Non-pigmented ciliary epithelial cell (primary cell): ENCODE results near the gene STAT1.

Experiments used
- DNase-seq: peaks from one replicate; pipeline ENCODE4 v3.0.0-alpha.2; 2010; ENCODE audit warnings: low read depth

Gene STAT1

DNA sequence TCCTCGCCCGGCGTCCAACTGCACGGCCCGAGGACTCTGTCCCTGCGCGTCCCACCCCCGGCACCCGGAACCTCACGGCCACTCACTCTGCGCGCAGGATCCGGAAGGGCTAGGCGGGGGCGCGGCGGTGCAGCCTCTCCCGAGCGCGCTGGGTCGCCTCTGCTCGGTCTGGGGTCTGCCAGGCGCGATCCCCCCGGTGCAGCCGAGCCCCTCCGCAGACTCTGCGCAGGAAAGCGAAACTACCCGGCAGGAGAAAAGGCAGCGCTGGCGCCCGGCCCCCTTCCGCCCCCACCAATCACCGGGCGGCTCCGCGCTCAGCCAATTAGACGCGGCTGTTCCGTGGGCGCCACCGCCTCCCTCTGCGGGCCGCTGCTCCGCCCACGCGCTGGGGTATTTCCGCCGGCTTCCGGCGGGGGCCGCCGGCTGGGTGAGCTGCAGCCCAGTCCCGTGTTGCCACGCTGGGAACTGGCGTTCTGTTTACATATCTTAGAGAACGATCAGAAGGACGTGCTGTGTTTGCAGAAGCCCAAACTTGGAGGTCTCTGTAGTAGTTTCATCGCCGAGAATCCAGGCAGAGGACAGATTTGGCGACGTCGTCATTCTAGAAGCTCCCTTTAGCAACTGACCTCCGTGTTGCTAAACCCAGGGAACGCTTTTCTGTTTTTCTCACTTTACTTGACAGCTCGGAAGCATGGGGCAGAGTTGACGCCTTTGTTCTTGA, at the start of gene STAT1:
STAT1 (minus strand) TSS at position 240 of the 721 bp plus-strand sequence. CDS start 4,168 bp downstream, outside the sequence.
- DNase-seq, result peak; percentile 54

DNA sequence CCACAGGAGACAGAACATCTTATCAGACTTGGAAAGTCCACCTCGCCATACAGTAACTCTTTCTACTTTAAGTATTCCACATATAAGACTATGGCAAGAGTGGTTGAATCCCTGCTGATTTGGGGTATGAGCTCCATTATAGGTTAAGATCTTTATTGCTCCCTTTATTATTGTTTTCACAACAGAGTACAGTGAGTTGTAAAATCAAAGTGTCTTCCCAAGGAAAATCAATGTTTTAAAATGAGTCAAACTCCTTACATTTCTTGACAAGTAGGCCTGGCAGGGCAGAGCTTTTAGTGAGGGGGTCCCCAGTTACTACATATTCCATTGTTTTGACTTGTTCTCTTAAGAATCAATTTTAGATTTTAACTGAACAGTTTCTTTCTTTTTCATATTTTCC, 49.6 kb upstream of the STAT1 start:
- no peak for DNase-seq

- no peak for DNase-seq
Measured at GRCh38 chr2:191061381-191061980, 47.5 kb upstream of the STAT1 start.

DNA sequence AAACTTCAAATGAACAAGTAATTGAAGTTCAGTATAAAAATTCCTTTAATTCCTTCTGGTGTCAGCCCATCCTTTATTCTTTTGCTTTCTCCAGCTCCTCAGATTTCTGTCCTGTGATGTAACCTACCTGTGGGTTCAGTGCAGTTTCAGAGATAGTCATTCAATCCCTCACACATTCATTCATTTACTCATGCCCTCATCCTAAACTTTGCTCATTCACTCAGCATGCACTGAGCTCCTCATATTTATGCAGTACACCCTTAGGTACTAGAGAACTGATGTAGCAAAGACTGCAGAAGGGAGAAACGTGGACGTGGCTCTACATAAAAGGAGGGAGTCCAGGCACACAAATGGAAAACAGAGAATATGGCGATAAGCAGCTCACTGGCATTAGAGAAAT, 45.3 kb upstream of the STAT1 start:
- no peak for DNase-seq

- DNase-seq, result no peak
Measured at GRCh38 chr2:191056228-191056627, 42.3 kb upstream of the STAT1 start.

- DNase-seq, result no peak
Measured at GRCh38 chr2:191053256-191053655, 39.3 kb upstream of the STAT1 start.

DNA sequence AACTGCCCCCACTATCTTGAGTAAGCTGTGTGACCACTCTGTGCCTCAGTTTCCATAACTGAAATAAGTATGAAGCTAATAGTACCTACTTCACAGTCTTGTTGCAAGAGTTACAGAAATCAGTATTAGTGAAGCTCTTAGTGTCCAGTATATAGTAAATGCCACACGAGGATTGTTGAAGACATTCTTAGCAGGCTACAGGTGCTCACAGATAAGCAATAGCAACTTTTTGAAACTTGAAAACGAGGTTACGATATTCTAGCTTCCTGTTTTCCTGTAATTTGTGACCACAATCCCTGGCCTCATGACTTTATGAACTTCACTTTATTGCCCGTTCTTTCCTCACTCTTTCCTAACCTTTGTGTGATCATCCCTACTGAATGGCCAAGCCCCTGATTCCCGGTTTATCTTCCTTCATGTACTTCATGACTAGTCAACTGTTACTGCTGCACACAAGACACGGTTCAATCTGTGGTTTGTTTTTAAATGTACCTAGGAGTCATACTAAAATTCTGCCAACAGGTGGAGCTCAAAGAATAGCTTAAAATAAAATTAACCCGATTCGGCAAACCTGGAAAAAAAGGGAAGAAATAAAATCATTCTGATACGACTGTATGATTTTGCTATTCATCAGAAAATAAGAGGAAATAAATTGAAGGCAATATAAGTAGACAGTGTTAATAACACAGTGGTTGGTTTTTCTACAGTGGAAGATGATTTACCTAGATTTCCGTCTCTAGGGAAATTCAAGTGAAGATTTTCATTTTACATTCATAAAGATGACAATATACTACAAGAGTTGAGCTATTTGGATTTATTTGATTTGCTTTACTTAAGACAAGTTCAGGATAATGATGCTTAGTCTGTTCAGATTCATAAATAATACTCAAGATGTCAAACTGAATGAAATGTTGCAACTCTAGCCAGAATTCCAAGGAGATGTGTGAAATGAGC, 38.1 kb upstream of the STAT1 start:
- no peak for DNase-seq

DNA sequence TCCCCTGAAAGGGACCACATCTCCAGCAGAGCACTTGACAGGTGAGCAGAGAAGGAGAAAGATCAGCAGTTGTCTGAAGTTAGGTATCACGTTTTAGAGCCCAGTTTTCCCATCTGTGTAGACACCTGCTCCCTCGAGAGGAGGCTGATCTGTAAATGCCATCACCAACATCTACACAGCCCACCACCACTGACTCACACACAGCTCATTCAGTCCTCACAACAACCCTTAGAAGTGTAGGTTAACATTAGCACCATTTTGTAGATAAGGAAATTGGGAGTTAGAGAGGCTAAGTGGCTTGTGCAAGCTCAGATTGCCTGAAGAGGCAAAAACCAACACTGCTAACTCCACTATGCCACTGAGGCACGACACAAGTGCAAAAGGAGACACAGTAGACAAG, 37.2 kb upstream of the STAT1 start:
- DNase-seq, result no peak

DNA sequence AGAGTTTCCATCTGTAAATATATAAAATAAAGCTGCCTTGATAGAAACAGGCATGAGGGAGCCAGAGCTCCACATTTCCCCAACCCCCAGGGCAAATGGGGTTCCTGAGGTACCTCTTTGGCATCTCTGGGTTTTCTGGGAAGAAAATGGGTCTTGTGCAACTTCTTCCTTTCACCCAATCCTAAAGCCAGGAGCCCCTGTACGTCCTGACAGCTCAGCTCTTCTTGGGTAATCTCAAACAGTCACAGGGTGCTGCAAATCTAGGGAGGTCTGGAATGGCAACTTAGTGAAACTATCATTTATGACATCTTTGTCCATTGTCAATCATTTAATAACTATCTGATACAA, 36.6 kb upstream of the STAT1 start:
- no peak for DNase-seq

- no peak for DNase-seq
Measured at GRCh38 chr2:191049728-191050639, 36.0 kb upstream of the STAT1 start.

- no peak for DNase-seq
Measured at GRCh38 chr2:191048073-191048472, 34.1 kb upstream of the STAT1 start.

DNA sequence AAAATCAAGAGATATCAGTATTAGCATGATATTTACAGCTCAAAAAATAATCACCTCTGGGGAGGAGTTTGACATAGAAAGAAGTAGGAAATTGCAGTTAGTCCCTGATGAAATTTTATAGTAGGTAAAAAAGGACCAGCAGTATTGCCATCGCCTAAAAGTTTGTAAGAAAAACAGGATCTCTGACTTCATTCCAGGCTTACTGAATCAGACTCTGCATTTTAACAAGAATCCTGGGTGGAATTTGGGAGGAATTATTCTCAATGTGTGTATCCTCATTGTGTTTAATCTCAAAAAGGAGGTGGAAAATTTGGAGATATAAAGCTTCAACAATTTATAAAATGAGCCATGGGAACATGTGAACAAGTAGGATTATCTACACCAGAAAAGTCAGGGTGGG, 31.2 kb upstream of the STAT1 start:
- DNase-seq, result no peak

- no peak for DNase-seq
Measured at GRCh38 chr2:191043438-191043837, 29.5 kb upstream of the STAT1 start.

DNA sequence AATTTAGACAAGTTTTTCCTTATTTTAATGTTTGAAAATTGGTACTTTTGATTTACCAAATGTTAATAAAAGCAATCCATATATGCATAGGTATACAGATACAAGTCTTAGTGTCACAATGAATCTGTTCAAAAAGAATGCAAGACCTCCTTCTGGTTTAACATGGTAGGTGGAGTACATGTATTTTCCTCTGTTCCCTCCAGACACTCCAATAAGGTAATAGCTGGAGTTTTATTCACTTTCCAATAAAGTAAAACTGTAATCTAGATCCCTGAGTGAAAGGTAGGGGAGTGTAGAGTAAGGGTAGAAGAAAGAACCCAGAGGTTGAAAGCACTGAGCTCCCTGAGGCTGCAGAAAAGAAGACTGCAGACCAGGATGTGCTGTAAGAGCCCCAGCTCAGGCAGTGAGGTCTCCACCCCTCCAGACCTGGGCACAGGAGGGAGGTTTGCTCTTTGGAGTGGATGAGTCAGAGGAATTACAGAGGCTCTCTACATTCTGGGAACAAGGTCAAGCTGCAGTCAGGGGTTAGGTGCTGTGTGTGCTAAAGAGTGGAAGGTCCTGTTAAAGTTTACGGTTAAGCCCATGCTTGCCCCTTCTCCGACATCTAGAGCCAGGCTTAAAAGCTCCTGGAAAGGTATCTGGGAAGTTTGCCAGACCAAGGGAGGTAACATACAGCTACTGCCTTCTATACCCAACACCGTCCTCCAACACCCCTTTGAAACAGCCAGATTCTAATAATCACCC, 27.6 kb upstream of the STAT1 start:
- no peak for DNase-seq

GRCh38 chr2:191039616-191040015, 25.6 kb upstream of the STAT1 start:
- no peak for DNase-seq

GRCh38 chr2:191038741-191039140, 24.8 kb upstream of the STAT1 start:
- no peak for DNase-seq

GRCh38 chr2:191038241-191038725, 24.3 kb upstream of the STAT1 start:
- no peak for DNase-seq

DNA sequence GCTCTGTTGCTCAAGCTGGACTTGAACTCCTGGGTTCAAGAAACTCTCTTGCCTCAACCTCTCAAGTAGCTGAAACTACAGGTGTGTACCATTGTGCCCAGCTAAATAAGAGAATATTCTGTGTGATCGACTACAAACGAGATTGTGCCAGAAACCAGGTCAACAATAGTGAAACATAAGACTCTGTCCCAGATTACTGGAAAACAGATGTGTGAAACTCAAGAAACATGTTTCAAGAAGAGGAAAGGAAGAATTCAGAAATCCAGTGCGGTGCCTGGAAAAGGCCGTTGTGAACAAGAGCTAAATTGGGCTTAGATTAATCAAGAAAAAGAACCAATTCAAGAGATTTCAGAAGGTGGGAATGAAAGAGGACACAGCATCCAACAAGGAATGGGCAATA, 23.4 kb upstream of the STAT1 start:
- DNase-seq, result no peak

- DNase-seq, result no peak
Measured at GRCh38 chr2:191036363-191036762, 22.4 kb upstream of the STAT1 start.

- DNase-seq, result no peak
Measured at GRCh38 chr2:191032588-191033429, 18.8 kb upstream of the STAT1 start.
